Stomach (tissue), 19 donors: ENCODE measurements around the gene GNPDA1. TPM values are rescaled to one million over a fixed set of nuclear protein-coding genes. Genes with fewer than 3 reads are reported as not detected.

Experiments
- DNase-seq, 2 donors: peaks; one replicate each; pipeline versions ENCODE4 v3.0.0 to v3.0.0-alpha.2; 2013 to 2019
- H3K27ac ChIP-seq, 5 donors: fragments of 200-600 bp in 4 of 5; sonication (generic) in 4 of 5; one replicate each; pipeline ENCODE4 v1.5.1; 2013 to 2019; ENCODE audit warnings: mild to moderate bottlenecking in 1 of 5, moderate library complexity in 1 of 5
- H3K27me3 ChIP-seq, 3 donors: fragments of 200-600 bp; sonication (generic); one replicate each; pipeline ENCODE4 v1.5.1; 2017 to 2019; ENCODE audit warnings: mixed run types in 1 of 3
- H3K36me3 ChIP-seq, 4 donors: fragments of 200-600 bp; sonication (generic); 1 replicate in 3 of 4; 2 replicates in 1 of 4; pipeline ENCODE4 v1.5.1; 2016 to 2019
- H3K4me1 ChIP-seq, 4 donors: fragments of 200-600 bp; sonication (generic); one replicate each; pipeline ENCODE4 v1.5.1; 2016 to 2019
- H3K4me3 ChIP-seq, 4 donors: fragments of 200-600 bp; sonication (generic) in 3 of 4; one replicate each; pipeline ENCODE4 v1.5.1; 2016 to 2019; ENCODE audit warnings: mild to moderate bottlenecking in 1 of 4
- H3K9me3 ChIP-seq, 4 donors: fragments of 200-600 bp; sonication (generic); one replicate each; pipeline ENCODE4 v1.5.1; 2016 to 2019
- CTCF ChIP-seq, 7 experiments: fragments of 450-650 bp in 4 of 7; fragments of 200-600 bp in 3 of 7; sonication (generic) in 3 of 7; IDR thresholded peaks; one replicate each; pipeline ENCODE4 v1.5.1; 2016 to 2019; ENCODE audit warnings: antibody characterized with exemption in 7 of 7, control low read depth in 2 of 7, mild to moderate bottlenecking in 1 of 7
- EP300 ChIP-seq: sonication (generic); formaldehyde crosslinking; IDR thresholded peaks from one replicate; pipeline ENCODE4 v1.6.1; 2017; ENCODE audit warnings: antibody characterized with exemption
- POLR2A ChIP-seq, 4 donors: fragments of 450-650 bp; IDR thresholded peaks; one replicate each; pipeline ENCODE4 v1.6.1; 2016; ENCODE audit warnings: antibody characterized with exemption in 4 of 4, control low read depth in 2 of 4, mild to moderate bottlenecking in 1 of 4, moderate library complexity in 1 of 4
- POLR2AphosphoS5 ChIP-seq, 3 donors: sonication (generic); formaldehyde crosslinking; IDR thresholded peaks; one replicate each; pipeline ENCODE4 v1.6.1; 2016; ENCODE audit warnings: antibody characterized with exemption in 3 of 3
- WGBS, 5 donors: extraction: QIAGEN DNeasy Blood & Tissue Kit in 3 of 5; methylation state at CpG; one replicate each; pipeline versions ENCODE4 v1.1.5 to v1.1.7; 2013 to 2018; 5-methylcytosine and 5-hydroxymethylcytosine counted together
- intact Hi-C: fragments of 100-400 bp; cut with DNase I; formaldehyde crosslinking; loops from one replicate; pipeline ENCODE4 v1.15.1; 2023; ENCODE audit warnings: low total_unique reads
- long read RNA-seq, 10 donors: transcript quantifications; one replicate each; lab custom pipeline, GENCODE V29; 2026
- polyA plus RNA-seq, 3 donors: library from polyadenylated mRNA; stranded (reverse); fragments of 200-250 nt; gene quantifications; one replicate each; pipeline ENCODE4 v1.2.3, GENCODE V29; 2013
- total RNA-seq, 5 donors: library from RNA; depleted of rRNA; stranded (reverse); fragments of >200 nt; gene quantifications; one replicate each; pipeline versions ENCODE4 v1.1.0 to v1.2.3, GENCODE V29; 2014 to 2016
- donor health status: healthy with polysubstance abuse.
- donor health status: Bipolar disorder and iron deficiency.
- donor health status: healthy.

The GNPDA1 gene
- total RNA-seq (10 to 100 TPM in 2 of 5 donors, 1 to 10 TPM in 3; 2.7 to 14.1 (median 5.8) TPM), polyA plus RNA-seq (10 to 100 TPM; 11.9 to 18.9 (median 12.2) TPM)
- long read RNA-seq, donor 1, partial matches to known transcripts = 0 of 5 reads
- long read RNA-seq, donor 1, other reads (novel, unspliced or antisense) = 0 of 5 reads
- long read RNA-seq, donor 2, transcript GNPDA1-201 (7 exons, 2,273 nt) = major isoform, 5 of 9 reads
- long read RNA-seq, donor 2, partial matches to known transcripts = 0 of 9 reads
- long read RNA-seq, donor 2, other reads (novel, unspliced or antisense) = 0 of 9 reads
- long read RNA-seq, donor 3, transcript GNPDA1-201 (7 exons, 2,273 nt) = major isoform, 6 of 6 reads
- long read RNA-seq, donor 3, partial matches to known transcripts = 0 of 6 reads
- long read RNA-seq, donor 3, other reads (novel, unspliced or antisense) = 0 of 6 reads
- long read RNA-seq, donor 4, partial matches to known transcripts = 0 of 2 reads
- long read RNA-seq, donor 4, other reads (novel, unspliced or antisense) = 0 of 2 reads
- long read RNA-seq, donor 5, transcript GNPDA1-201 (7 exons, 2,273 nt) = major isoform, 7 of 9 reads
- long read RNA-seq, donor 5, partial matches to known transcripts = 0 of 9 reads
- long read RNA-seq, donor 5, other reads (novel, unspliced or antisense) = 0 of 9 reads
- long read RNA-seq, donor 6, transcript GNPDA1-201 (7 exons, 2,273 nt) = minor isoform, 9 of 23 reads
- long read RNA-seq, donor 6, transcript GNPDA1-210 (6 exons, 2,980 nt) = major isoform, 10 of 23 reads
- long read RNA-seq, donor 6, partial matches to known transcripts = 0 of 23 reads
- long read RNA-seq, donor 6, other reads (novel, unspliced or antisense) = 0 of 23 reads
- long read RNA-seq, donor 7, partial matches to known transcripts = 0 of 8 reads
- long read RNA-seq, donor 7, other reads (novel, unspliced or antisense) = 0 of 8 reads
- long read RNA-seq, donor 8, transcript GNPDA1-210 (6 exons, 2,980 nt) = major isoform, 6 of 11 reads
- long read RNA-seq, donor 8, transcript GNPDA1-201 (7 exons, 2,273 nt) = minor isoform, 5 of 11 reads
- long read RNA-seq, donor 8, partial matches to known transcripts = 0 of 11 reads
- long read RNA-seq, donor 8, other reads (novel, unspliced or antisense) = 0 of 11 reads
- long read RNA-seq, donor 9, transcript GNPDA1-201 (7 exons, 2,273 nt) = major isoform, 5 of 16 reads
- long read RNA-seq, donor 9, partial matches to known transcripts = 9 of 16 reads
- long read RNA-seq, donor 9, other reads (novel, unspliced or antisense) = 0 of 16 reads
- long read RNA-seq, donor 10, transcript GNPDA1-201 (7 exons, 2,273 nt) = major isoform, 5 of 7 reads
- long read RNA-seq, donor 10, partial matches to known transcripts = 0 of 7 reads
- long read RNA-seq, donor 10, other reads (novel, unspliced or antisense) = 0 of 7 reads

- Histone ChIP-seq H3K4me3 (peak within 1 kb of the TSS; percentile 69 to 79 (median 72)), H3K9me3 (no peaks in the 10 kb centered on the region), H3K27me3 (no peaks in the 10 kb centered on the region), H3K4me1 (peaks cover 12 to 47% (median 25%) of the 10 kb centered on the region in 4 donors), H3K27ac (peak within 1 kb of the TSS; percentile 72 to 92 (median 90)), H3K36me3 (peaks cover 0 to 12% (median 8%) of the 10 kb centered on the region in 4 donors)
- TF ChIP-seq POLR2AphosphoS5 (IDR thresholded peaks at IDR 0.05) (peak in 2 of 3 donors; percentile 15 to 58), POLR2A (IDR thresholded peaks at IDR 0.05) (no peak), CTCF (IDR thresholded peaks at IDR 0.05) (peak in 1 of 7 experiments; percentile 35), EP300 (no peak)
- peak; percentile 88 to 94 for DNase-seq
- intact Hi-C loops = loop anchor here (10.0 kb wide), 1 partner anchor 132 kb away; no protein-coding TSS in a partner anchor
- 0 to 1% (median 1%) methylated on average over 16 to 58 of the region's 58 CpGs for WGBS, 5 donors
Measured at GRCh38 chr5:142012792-142013388, at the start of gene GNPDA1. GNPDA1 (minus strand) TSS chr5:142013027; CDS start chr5:142012035, 992 bp downstream.

- TF ChIP-seq POLR2A (IDR thresholded peaks at IDR 0.05) = no peak
- TF ChIP-seq EP300 = no peak
- no peak for TF ChIP-seq POLR2AphosphoS5 (IDR thresholded peaks at IDR 0.05)
- no peak for TF ChIP-seq CTCF (IDR thresholded peaks at IDR 0.05)
- Histone ChIP-seq H3K36me3 (no peaks in the 10 kb centered on the region), H3K4me1 (peaks cover 12 to 41% (median 24%) of the 10 kb centered on the region in 4 donors), H3K27ac (no peak overlapping the region), H3K27me3 (no peaks in the 10 kb centered on the region), H3K9me3 (no peaks in the 10 kb centered on the region), H3K4me3 (no peak overlapping the region)
- intact Hi-C loops = no loop called here
- DNase-seq = peak in 1 of 2 donors; percentile 20
- 79 to 90% (median 86%) methylated on average over 1 of the region's 1 CpG for WGBS, 5 donors
Measured at GRCh38 chr5:142059304-142059940, 46.6 kb upstream of the GNPDA1 start.

- Histone ChIP-seq H3K9me3 (no peaks in the 10 kb centered on the region), H3K27me3 (no peaks in the 10 kb centered on the region), H3K4me3 (no peak overlapping the region), H3K36me3 (no peaks in the 10 kb centered on the region), H3K27ac (peak overlapping the region in 1 of 5 donors; percentile 27), H3K4me1 (peaks cover 0 to 33% (median 11%) of the 10 kb centered on the region in 4 donors)
- intact Hi-C loops = no loop called here
- no peak for DNase-seq
- no peak for TF ChIP-seq POLR2A (IDR thresholded peaks at IDR 0.05)
- no peak for TF ChIP-seq EP300
- TF ChIP-seq POLR2AphosphoS5 (IDR thresholded peaks at IDR 0.05) = no peak
- no peak for TF ChIP-seq CTCF (IDR thresholded peaks at IDR 0.05)
Measured at GRCh38 chr5:142057697-142058056, 44.9 kb upstream of the GNPDA1 start.
